ENCODE measurements around the gene PSMD6. TPM values are rescaled to one million over a fixed set of nuclear protein-coding genes. Genes with fewer than 3 reads are reported as not detected.

Gene PSMD6
- total RNA-seq, 4 donors from 2014 or later: 150 to 220 (median 180) TPM

- Histone ChIP-seq H3K4me3 (no peak overlapping the region), H3K4me1 (peaks cover 71 to 78% of the 10 kb centered on the region in 2 donors), H3K27ac (no peak overlapping the region)
Measured at GRCh38 chr3:63973406-63973805, 49.9 kb downstream of the PSMD6 start.

GRCh38 chr3:63972987-63973386 is 50.3 kb downstream of the PSMD6 start:
- Histone ChIP-seq H3K9me3 (no peaks in the 10 kb centered on the region), H3K27ac (no peak overlapping the region), H3K4me3 (no peak overlapping the region), H3K4me1 (peaks cover 71 to 79% of the 10 kb centered on the region in 2 donors), H3K27me3 (no peaks in the 10 kb centered on the region), H3K36me3 (no peaks in the 10 kb centered on the region)
- TF ChIP-seq CTCF (IDR thresholded peaks at IDR 0.05 in 4 of 5, conservative IDR thresholded peaks at IDR 0.05 in 1 of 5): no peak
- no peak for TF ChIP-seq POLR2A (IDR thresholded peaks at IDR 0.05)
- DNase-seq (no peak), ATAC-seq (no peak)
- intact Hi-C loops (cut with DNase I; ENCODE audit: low total_unique reads): no loop called here
- in situ Hi-C loops (cut with MboI; ENCODE audit: low sequenced_read_pairs in 4 of 4): no loop called here

More at GRCh38 chr3:63973406-63973805, 49.9 kb downstream of the PSMD6 start:
- ATAC-seq (no peak), DNase-seq (no peak)
- intact Hi-C loops (cut with DNase I; ENCODE audit: low total_unique reads) (no loop called here), in situ Hi-C loops (cut with MboI; ENCODE audit: low sequenced_read_pairs in 4 of 4) (no loop called here)
- TF ChIP-seq CTCF (IDR thresholded peaks at IDR 0.05 in 4 of 5, conservative IDR thresholded peaks at IDR 0.05 in 1 of 5): no peak
- TF ChIP-seq POLR2A (IDR thresholded peaks at IDR 0.05): no peak
- H3K9me3 ChIP-seq: no peaks in the 10 kb centered on the region
- H3K36me3 ChIP-seq: no peaks in the 10 kb centered on the region
- no peaks in the 10 kb centered on the region for H3K27me3 ChIP-seq

- DNase-seq (no peak), ATAC-seq (no peak)
- Histone ChIP-seq H3K9me3 (no peaks in the 10 kb centered on the region), H3K36me3 (no peaks in the 10 kb centered on the region), H3K4me3 (no peak overlapping the region), H3K27ac (peak overlapping the region in 1 of 4 donors; percentile 4), H3K27me3 (no peaks in the 10 kb centered on the region), H3K4me1 (peaks cover 71 to 79% of the 10 kb centered on the region in 2 donors)
- in situ Hi-C loops (cut with MboI; ENCODE audit: low sequenced_read_pairs in 4 of 4): no loop called here
- intact Hi-C loops (cut with DNase I; ENCODE audit: low total_unique reads): no loop called here
- TF ChIP-seq POLR2A (IDR thresholded peaks at IDR 0.05) (no peak), CTCF (IDR thresholded peaks at IDR 0.05 in 4 of 5, conservative IDR thresholded peaks at IDR 0.05 in 1 of 5) (no peak)
Measured at GRCh38 chr3:63972196-63972595, 51.1 kb downstream of the PSMD6 start.

GRCh38 chr3:63970631-63971475 is 52.4 kb downstream of the PSMD6 start:
- H3K4me3 ChIP-seq: no peak overlapping the region
- ATAC-seq (no peak), DNase-seq (no peak)
- TF ChIP-seq CTCF (IDR thresholded peaks at IDR 0.05 in 4 of 5, conservative IDR thresholded peaks at IDR 0.05 in 1 of 5) (no peak), POLR2A (IDR thresholded peaks at IDR 0.05) (no peak)
- intact Hi-C loops (cut with DNase I; ENCODE audit: low total_unique reads): no loop called here
- no peaks in the 10 kb centered on the region for H3K36me3 ChIP-seq
- no peaks in the 10 kb centered on the region for H3K27me3 ChIP-seq
- H3K27ac ChIP-seq: peak overlapping the region; percentile 14 to 25 (median 20)
- H3K4me1 ChIP-seq: peaks cover 69 to 74% of the 10 kb centered on the region in 2 donors
- in situ Hi-C loops (cut with MboI; ENCODE audit: low sequenced_read_pairs in 4 of 4): no loop called here
- H3K9me3 ChIP-seq: no peaks in the 10 kb centered on the region

All from gastrocnemius medialis (tissue), 4 donors.